HuH-7 (cell line): ENCODE results near the gene TIMM17A.
"Not testable (repeated sequence)": the region's sequence is repeated elsewhere in the genome, so short reads cannot be mapped to it uniquely, and the experiment has no call there.

Source experiments
- DNase-seq: peaks from one replicate; pipeline ENCODE4 v3.0.0; 2011; ENCODE audit warnings: low spot score

TIMM17A gene

GRCh38 chr1:202015662-202015937, 60.3 kb downstream of the TIMM17A start:
- DNase-seq: no peak

DNA sequence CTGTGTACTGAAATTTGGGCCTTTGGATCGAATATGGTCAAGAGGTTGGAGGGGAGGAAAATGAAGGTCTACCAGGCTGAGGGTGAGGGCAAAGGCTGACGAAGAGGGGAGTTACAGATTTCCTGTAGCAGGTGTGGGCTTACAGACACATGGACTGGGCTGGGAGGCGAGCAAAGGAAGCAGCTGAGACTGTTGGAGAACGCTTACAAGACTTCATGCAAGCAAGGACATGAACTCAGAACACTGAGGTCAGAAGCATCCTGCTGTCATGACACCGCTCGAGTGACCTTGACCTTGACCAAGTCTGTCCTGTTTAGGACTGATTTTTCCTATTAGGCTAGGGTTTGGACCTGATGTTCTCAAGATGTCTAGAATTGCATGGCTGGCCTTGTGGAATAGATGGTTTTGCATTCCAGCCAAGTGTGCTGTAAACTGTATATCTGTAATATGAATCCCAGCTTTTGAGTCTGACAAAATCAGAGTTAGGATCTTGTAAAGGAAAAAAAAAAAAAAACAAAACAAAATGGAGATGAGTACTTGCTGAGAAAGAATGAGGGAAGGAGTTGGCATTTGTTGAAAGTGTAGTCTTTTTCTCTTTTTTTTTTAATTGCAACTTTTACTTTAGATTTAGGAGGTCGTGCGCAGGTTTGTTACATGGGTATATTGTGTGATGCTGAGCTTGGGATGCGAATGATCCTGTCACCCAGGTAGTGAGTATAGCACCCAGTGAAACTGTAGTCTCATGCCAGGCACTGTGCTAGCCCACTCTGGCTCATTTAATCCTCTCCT, 60.9 kb downstream of the TIMM17A start:
- DNase-seq: no peak

DNA sequence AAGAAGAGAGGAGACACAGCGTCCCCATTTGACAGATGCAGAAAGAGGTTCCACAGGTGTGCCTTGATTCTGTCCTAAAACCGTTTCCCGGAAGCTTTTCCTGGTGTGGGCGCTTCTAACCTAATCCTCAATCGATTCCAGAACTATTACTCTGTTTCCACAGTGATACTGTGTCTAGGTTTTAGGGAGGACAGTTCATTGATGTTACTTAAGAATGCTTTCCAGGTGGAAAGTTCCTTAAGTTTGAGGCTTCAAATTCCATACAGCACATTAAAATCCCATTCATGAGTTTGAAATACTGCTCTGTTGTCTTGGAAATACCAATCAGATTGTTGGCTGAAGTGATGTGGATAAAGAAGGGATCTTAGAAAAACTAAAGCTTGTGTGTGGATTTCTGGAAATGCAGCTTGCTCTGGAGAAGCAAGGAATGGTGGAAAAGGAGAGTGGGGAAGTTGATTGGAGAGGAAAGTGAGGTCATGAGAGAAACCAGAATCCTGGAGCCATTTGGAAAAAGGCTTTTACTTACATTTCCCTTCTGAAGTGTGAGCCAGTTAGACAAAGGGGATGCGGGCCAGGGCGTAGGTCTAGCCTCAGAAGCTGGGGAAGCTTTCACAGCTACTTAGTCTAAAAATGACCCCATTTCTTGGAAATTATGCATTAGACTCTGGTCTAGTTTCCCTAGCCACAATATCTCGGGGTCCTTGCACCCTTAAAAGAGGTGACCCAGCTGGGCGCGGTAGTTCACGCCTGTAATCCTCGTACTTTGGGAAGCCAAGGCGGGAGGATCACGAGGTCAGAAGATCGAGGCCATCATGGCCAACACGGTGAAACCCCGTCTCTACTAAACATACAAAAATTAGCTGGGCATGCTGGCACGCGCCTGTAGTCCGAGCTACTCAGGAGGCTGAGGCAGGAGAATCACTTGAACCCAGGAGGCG, 61.8 kb downstream of the TIMM17A start:
- DNase-seq: no peak

GRCh38 chr1:202017749-202018467, 62.6 kb downstream of the TIMM17A start:
- peak; percentile 63 for DNase-seq

DNA sequence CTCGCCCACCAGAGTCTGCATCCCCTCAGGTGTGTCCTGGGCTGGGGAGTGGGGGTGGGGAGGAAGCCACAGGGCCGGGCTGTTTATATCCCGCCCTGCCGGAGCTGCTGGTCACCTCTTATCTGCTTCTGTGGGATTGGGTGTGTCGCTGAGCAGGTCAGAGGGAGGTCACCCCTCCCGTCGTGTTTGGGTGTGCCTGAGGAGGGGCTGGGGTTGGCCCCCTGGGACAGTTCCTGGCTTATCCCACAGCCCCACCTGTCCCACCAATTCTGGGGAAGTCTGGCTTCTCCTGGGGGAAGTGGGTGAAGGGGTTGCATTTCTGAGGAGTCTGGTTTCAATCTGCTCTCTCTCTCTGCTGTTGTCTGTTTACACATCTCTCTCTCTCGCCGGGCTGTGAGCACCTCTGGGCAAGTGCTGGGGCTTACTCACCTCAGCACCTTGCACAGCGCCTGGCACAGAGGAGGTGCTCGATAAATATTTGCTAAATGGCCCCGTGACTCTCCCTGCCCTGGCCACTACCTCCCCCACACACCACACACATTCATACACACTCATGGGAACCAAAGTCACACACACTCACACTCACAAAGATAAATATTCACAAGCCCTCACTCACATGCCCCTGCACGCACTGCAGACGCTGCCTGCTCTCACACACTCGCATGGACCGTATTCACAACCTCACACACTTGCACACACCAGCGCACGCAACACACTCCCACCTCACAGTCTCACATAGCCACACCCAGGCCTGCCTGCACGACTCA, 63.3 kb downstream of the TIMM17A start:
- peak; percentile 78 for DNase-seq

DNA sequence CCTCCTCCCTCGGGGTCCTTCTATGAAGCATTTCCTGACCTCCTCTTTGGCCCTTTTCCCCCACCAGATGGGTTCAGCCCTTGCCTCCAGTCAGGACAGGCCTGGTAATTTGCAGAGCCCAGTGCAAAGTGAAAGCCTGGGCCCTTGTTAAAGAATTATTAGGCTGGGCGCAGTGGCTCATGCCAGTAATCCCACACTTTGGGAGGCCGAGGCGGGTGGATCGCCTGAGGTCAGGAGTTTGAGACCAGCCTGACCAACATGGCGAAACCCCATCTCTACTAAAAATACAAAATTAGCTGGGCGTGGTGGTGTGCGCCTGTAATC, 63.9 kb downstream of the TIMM17A start:
- not testable (repeated sequence) for DNase-seq
